Esophagus squamous epithelium (tissue), 5 donors: ENCODE data around the gene CCL1. TPM values are rescaled to one million over a fixed set of nuclear protein-coding genes. Genes with fewer than 3 reads are reported as not detected.

Source experiments
- DNase-seq: peaks from one replicate; lab custom pipeline; 2025; lab: John Stamatoyannopoulos, UW
- H3K27ac ChIP-seq, 4 donors: fragments of 200-600 bp; sonication (generic); one replicate each; pipeline ENCODE4 v1.5.1; 2016 to 2019; ENCODE audit warnings: mild to moderate bottlenecking in 1 of 4
- H3K27me3 ChIP-seq, 4 donors: fragments of 200-600 bp; sonication (generic); 1 replicate in 3 of 4; 2 replicates in 1 of 4; pipeline versions ENCODE4 v1.5.1 to v1.6.0; 2017 to 2021; ENCODE audit warnings: antibody characterized with exemption in 1 of 4
- H3K36me3 ChIP-seq, 3 donors: fragments of 200-600 bp; sonication (generic); one replicate each; pipeline ENCODE4 v1.5.1; 2016 to 2019
- H3K4me1 ChIP-seq, 3 donors: fragments of 200-600 bp; sonication (generic); one replicate each; pipeline ENCODE4 v1.5.1; 2017 to 2019
- H3K4me3 ChIP-seq, 4 donors: fragments of 200-600 bp; sonication (generic); 1 replicate in 3 of 4; 2 replicates in 1 of 4; pipeline ENCODE4 v1.5.1; 2016 to 2019; ENCODE audit warnings: mild to moderate bottlenecking in 2 of 4, moderate library complexity in 1 of 4
- H3K9me3 ChIP-seq, 3 donors: fragments of 200-600 bp; sonication (generic); one replicate each; pipeline ENCODE4 v1.5.1; 2016 to 2019
- CTCF ChIP-seq, 6 experiments: fragments of 450-650 bp in 4 of 6; fragments of 200-600 bp in 2 of 6; sonication (generic) in 2 of 6; IDR thresholded peaks; one replicate each; pipeline ENCODE4 v1.5.1; 2016 to 2019; ENCODE audit warnings: antibody characterized with exemption in 6 of 6, mild to moderate bottlenecking in 4 of 6, moderate library complexity in 4 of 6
- POLR2A ChIP-seq, 4 donors: fragments of 450-650 bp; IDR thresholded peaks; one replicate each; pipeline ENCODE4 v1.6.1; 2017; ENCODE audit warnings: antibody characterized with exemption in 4 of 4, mild to moderate bottlenecking in 4 of 4, moderate library complexity in 3 of 4
- WGBS, 2 donors: methylation state at CpG; one replicate each; pipeline ENCODE4 v1.1.5; 2018; 5-methylcytosine and 5-hydroxymethylcytosine counted together
- intact Hi-C: fragments of 100-400 bp; cut with DNase I; formaldehyde crosslinking; loops from one replicate; pipeline ENCODE4 v1.15.0; 2022
- total RNA-seq, 4 donors: library from RNA; depleted of rRNA; stranded (reverse); fragments of >200 nt; gene quantifications; one replicate each; pipeline ENCODE4 v1.1.0, GENCODE V29; 2016
- donor health status: DM: yes; HTN: yes; CAD: no.

The CCL1 gene
- total RNA-seq, 4 donors from 2014 or later, result not detected

DNA sequence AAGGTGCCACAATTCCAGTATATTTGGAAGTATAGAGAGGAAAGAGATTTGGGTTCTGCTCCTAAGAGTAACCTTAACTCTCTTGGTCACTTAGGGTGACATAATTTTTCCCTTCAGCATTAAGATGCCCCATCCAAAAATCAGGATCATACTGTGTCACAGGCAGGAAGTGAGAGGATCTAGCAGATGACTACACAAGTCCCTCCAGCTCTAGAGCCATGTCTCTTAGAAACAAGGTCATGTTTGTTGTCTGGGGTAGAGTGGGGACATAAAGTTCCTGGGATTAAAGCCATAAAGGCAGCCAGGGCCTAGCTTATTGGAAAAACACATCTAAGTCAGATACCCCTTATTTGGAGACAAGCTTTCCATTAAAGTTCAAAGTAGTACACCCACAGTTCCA is 41.1 kb downstream of the CCL1 start:
- H3K27ac ChIP-seq, result peak overlapping the region in 2 of 4 donors; percentile 28 to 51
- intact Hi-C loops, result no loop called here
- no peaks in the 10 kb centered on the region for H3K9me3 ChIP-seq
- peaks cover 0 to 8% (median 4%) of the 10 kb centered on the region in 3 donors for H3K4me1 ChIP-seq
- no peaks in the 10 kb centered on the region for H3K27me3 ChIP-seq
- no peak for DNase-seq
- H3K36me3 ChIP-seq, result no peaks in the 10 kb centered on the region
- no peak overlapping the region for H3K4me3 ChIP-seq
- no peak for TF ChIP-seq CTCF (IDR thresholded peaks at IDR 0.05)
- TF ChIP-seq POLR2A (IDR thresholded peaks at IDR 0.05), result no peak

- peaks cover 4 to 19% (median 5%) of the 10 kb centered on the region in 3 donors for H3K4me1 ChIP-seq
- 14 to 22% methylated on average over 2 of the region's 2 CpGs for WGBS, 2 donors
- H3K27ac ChIP-seq, result no peak within 1 kb of the TSS
- no peak within 1 kb of the TSS for H3K4me3 ChIP-seq
- TF ChIP-seq CTCF (IDR thresholded peaks at IDR 0.05) (no peak), POLR2A (IDR thresholded peaks at IDR 0.05) (no peak)
- H3K27me3 ChIP-seq, result no peaks in the 10 kb centered on the region
- intact Hi-C loops, result no loop called here
- H3K36me3 ChIP-seq, result no peaks in the 10 kb centered on the region
- no peak for DNase-seq
- no peaks in the 10 kb centered on the region for H3K9me3 ChIP-seq
These were observed 44.0 kb downstream of the CCL1 start, which contains the start of gene CCL8 for GRCh38 chr17:34319039-34319483. CCL8 (plus strand) TSS chr17:34319435; CDS start chr17:34319502, 67 bp downstream.

DNA sequence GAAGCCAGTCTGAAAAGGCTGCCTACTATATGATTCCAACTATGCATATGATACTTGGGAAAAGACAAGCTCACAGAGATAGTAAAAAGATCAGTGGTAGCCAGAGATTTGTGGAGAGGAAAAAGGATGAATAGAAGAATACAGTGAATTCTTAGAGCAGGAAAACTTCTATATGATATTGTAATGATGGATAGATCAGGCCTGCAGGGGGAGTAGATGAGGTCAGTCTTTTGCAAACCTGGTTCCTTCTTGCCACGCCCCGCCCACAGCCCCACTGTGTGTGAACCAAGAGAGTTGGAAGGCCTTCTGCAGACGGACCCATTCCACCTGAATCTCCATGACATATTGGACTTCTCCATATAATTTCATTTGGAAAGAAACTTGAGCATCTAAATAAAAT is 44.6 kb downstream of the CCL1 start:
- no peak for TF ChIP-seq POLR2A (IDR thresholded peaks at IDR 0.05)
- peak in 1 of 6 experiments; percentile 9 for TF ChIP-seq CTCF (IDR thresholded peaks at IDR 0.05)
- H3K4me3 ChIP-seq, result no peak overlapping the region
- WGBS, 2 donors, result 77 to 78% methylated on average over 3 of the region's 3 CpGs
- H3K36me3 ChIP-seq, result no peaks in the 10 kb centered on the region
- intact Hi-C loops, result no loop called here
- H3K27me3 ChIP-seq, result no peaks in the 10 kb centered on the region
- H3K4me1 ChIP-seq, result peaks cover 4 to 25% (median 11%) of the 10 kb centered on the region in 3 donors
- no peaks in the 10 kb centered on the region for H3K9me3 ChIP-seq
- H3K27ac ChIP-seq, result no peak overlapping the region
- no peak for DNase-seq

DNA sequence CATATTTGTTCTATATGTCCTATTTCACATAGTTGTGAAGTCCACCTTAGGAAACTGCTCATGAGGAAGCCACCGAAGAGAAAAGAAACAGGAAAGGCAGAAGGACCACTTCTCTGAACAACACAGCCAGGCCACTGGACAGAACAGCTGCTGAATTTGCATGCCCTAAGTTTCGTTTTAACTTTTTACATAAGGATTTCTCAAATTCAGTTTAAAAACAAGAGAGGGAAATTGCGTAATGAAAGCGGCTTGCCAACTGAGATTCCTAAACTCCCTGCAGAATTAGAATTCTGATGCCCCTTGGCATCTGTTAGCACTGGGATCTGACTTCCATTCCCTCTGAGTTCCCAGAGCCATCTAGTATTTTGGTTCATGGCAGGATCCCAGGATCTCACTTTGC is 48.8 kb downstream of the CCL1 start:
- WGBS, 2 donors, result 16 to 21% methylated on average over 4 of the region's 4 CpGs
- TF ChIP-seq POLR2A (IDR thresholded peaks at IDR 0.05), result no peak
- TF ChIP-seq CTCF (IDR thresholded peaks at IDR 0.05), result no peak
- no peak for DNase-seq
- Histone ChIP-seq H3K4me3 (no peak overlapping the region), H3K27me3 (no peaks in the 10 kb centered on the region), H3K27ac (peak overlapping the region in 3 of 4 donors; percentile 52 to 77 (median 73)), H3K36me3 (no peaks in the 10 kb centered on the region), H3K9me3 (no peaks in the 10 kb centered on the region), H3K4me1 (peaks cover 4 to 36% (median 13%) of the 10 kb centered on the region in 3 donors)
- intact Hi-C loops, result no loop called here

DNA sequence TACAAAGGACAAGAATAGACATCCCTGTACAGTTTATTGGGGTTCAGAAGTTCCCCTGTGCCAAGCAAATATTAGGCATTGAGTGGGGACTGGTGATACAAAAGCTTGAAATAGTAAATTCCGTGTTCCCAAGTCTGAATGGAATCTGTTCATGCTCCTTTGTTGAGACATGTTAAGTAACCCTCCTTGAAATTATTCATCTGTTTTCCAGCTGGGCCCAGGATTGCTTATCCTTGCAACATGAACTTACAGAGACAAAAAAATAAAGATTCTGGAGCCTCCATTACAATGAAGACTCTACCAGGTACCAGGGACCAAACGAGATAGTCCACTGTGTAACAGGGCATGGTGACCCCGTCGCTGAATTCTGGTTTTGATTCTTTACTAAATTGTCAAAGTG is 49.9 kb downstream of the CCL1 start:
- no peak for DNase-seq
- no peaks in the 10 kb centered on the region for H3K27me3 ChIP-seq
- H3K27ac ChIP-seq, result peak overlapping the region; percentile 54 to 77 (median 66)
- intact Hi-C loops, result no loop called here
- no peak for TF ChIP-seq CTCF (IDR thresholded peaks at IDR 0.05)
- TF ChIP-seq POLR2A (IDR thresholded peaks at IDR 0.05), result no peak
- H3K4me3 ChIP-seq, result no peak overlapping the region
- peaks cover 4 to 31% (median 8%) of the 10 kb centered on the region in 3 donors for H3K4me1 ChIP-seq
- no peaks in the 10 kb centered on the region for H3K36me3 ChIP-seq
- no peaks in the 10 kb centered on the region for H3K9me3 ChIP-seq
- WGBS, 2 donors, result 77 to 80% methylated on average over 4 of the region's 4 CpGs
